Choroid plexus epithelial cell (primary cell): Measurements from ENCODE around the gene SOCS6.

Experiments
- DNase-seq: peaks from one replicate; pipeline ENCODE4 v3.0.0-alpha.2; 2010; ENCODE audit warnings: low read depth
- H3K4me3 ChIP-seq: 2 replicates; pipeline ENCODE4 v1.5.1; 2011; ENCODE audit warnings: low read depth, mild to moderate bottlenecking, control low read depth, low read length, moderate library complexity
- TF ChIP-seq, protein P1 (sequence below): conservative IDR thresholded peaks from 2 replicates; pipeline ENCODE4 v1.5.1; 2011; ENCODE audit warnings: low read depth, mild to moderate bottlenecking, control low read depth, inconsistent platforms, low read length, moderate library complexity

The SOCS6 gene

DNA sequence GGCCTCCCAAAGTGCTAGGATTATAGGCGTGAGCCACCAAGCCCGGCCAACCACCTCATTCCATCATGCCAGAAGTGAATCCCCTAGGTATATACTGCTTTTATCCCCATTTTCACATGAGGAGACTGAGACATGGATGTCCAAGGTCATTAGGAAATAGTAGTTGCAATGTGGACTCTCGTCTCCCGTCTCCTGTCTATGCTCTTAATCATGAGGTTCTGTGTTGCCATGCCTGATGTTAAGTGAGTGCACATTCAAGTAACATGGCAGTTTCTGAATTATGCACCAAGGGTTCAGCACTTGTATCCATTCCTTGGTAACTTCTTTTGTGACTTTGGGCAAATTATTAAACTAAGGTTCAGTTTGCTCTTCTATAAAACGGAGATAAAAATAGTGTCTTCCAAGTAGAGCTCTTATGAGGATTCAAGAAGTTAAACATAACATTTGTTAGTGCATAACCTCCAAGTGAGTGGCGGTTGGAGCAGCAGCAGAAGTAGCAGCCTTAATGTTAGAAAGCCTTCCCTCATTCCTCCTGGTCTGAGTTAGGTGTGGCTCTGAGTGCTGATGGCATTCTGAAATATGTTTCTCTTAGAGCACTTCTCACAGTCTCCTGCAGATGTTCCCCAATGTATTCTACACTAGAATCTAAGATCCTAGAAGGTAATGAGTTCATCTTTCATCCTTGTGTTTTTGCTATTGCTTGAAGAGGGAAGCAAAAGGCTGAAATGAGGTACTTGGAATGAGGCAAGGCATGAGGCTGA is 21.9 kb downstream of the SOCS6 start:
- TF ChIP-seq, protein P1, sequence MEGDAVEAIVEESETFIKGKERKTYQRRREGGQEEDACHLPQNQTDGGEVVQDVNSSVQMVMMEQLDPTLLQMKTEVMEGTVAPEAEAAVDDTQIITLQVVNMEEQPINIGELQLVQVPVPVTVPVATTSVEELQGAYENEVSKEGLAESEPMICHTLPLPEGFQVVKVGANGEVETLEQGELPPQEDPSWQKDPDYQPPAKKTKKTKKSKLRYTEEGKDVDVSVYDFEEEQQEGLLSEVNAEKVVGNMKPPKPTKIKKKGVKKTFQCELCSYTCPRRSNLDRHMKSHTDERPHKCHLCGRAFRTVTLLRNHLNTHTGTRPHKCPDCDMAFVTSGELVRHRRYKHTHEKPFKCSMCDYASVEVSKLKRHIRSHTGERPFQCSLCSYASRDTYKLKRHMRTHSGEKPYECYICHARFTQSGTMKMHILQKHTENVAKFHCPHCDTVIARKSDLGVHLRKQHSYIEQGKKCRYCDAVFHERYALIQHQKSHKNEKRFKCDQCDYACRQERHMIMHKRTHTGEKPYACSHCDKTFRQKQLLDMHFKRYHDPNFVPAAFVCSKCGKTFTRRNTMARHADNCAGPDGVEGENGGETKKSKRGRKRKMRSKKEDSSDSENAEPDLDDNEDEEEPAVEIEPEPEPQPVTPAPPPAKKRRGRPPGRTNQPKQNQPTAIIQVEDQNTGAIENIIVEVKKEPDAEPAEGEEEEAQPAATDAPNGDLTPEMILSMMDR, result no peak
- DNase-seq, result no peak
- H3K4me3 ChIP-seq, result no peak overlapping the region

DNA sequence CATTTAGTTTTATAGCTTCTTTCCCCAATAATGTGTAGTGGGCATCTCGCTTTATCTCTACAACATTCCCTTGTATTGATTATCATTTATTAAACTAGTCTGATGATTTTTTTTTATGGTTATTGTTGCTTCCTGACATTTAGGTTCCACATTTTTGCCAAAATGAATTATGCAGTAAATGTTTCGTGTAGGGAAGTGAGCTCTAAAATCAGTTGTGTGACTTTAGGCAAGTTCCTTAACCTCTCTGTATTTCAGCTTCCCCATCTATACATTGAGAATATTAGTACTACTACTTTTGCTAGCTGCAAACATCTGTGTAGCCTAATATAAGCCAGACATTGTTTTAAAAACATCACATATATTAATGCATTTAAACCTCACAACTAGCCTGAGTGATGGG is 22.9 kb downstream of the SOCS6 start:
- TF ChIP-seq, protein P1, result no peak
- H3K4me3 ChIP-seq, result no peak overlapping the region
- no peak for DNase-seq

DNA sequence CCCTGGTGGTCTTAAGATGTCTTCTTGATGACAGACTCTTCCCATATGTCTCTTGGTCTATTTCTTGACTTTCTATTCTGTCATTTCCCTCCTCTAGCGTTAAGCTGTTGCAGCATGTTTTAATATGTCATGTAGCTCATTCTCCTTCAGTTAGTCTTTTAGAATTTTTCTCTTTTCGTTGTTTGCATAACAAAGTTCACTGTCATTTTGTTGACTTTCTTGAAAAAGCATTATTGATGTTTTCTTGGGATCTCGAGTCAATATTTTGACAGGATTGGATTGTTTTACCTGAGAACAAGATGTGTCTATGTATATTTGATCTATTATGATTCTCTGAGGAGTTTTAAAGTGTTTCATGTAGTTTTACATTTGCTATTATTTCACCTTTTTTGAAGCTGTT is 24.8 kb downstream of the SOCS6 start:
- no peak for DNase-seq
- H3K4me3 ChIP-seq, result no peak overlapping the region
- TF ChIP-seq, protein P1, result no peak

DNA sequence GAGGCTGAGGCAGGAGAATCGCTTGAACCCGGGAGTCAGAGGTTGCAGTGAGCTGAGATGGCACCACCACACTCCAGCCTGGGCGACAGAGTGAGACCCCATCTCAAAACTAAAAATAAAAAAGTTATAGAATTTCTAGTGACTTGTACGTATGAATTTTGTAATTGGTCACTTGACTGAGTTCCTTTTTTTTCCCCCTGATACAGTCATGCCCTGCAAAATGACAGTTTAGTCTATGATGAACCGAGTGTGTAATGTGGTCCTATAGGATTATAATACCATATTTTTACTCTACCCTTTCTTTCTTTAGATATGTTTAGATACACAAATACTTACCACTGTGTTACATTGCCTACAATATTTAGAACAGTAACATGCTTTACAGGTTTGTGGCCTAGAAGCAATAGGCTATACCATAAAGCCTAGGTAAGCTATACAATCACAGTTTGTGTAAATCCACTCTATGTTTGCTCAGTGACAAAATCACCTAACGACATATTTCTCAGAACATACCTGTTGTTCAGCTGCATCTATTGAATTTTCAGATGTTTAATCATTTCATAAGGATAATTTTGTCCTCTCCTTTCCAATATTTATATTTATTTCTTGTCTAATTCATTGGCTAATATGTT is 25.4 kb downstream of the SOCS6 start:
- TF ChIP-seq, protein P1, result no peak
- H3K4me3 ChIP-seq, result no peak overlapping the region
- no peak for DNase-seq

DNA sequence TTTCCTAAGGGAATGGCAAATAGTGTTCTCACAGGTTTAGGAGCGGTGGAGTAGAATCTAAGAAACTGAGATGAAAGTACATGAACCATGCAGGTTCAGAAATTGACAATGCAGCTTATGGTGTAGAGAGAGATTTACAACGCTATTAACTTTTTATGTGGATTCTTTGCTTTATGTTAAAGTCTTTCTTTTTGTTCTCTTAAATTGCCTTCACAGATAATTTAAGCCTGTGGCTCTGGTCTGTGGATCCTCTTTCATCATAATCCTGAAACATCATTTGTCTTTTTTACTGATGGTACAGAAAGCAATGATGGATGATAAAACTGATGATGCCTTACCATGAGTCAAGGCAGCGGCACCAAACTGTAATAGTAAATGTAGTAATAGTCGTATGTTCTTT is 30.3 kb downstream of the SOCS6 start:
- TF ChIP-seq, protein P1, result no peak
- no peak overlapping the region for H3K4me3 ChIP-seq
- DNase-seq, result no peak

DNA sequence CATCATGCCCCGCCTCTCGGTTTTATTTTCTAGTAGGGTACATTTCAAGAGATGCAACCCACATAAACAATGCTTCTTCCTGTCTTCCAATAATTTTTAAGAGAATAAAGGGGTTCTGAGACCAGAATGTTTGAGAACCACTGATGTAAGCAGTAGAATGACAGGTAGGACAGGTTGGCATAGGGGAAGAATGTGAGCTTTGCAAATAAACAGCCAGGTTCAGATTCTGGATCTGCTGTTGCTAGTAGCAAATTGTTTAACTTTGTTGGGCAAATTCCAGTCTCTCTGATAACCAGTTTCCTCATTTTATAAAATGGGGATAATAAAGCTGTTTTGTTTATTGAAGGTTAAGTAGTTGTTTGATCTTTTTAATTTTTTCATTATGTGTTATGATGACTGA is 32.8 kb downstream of the SOCS6 start:
- TF ChIP-seq, protein P1, result no peak
- DNase-seq, result no peak
- H3K4me3 ChIP-seq, result no peak overlapping the region

DNA sequence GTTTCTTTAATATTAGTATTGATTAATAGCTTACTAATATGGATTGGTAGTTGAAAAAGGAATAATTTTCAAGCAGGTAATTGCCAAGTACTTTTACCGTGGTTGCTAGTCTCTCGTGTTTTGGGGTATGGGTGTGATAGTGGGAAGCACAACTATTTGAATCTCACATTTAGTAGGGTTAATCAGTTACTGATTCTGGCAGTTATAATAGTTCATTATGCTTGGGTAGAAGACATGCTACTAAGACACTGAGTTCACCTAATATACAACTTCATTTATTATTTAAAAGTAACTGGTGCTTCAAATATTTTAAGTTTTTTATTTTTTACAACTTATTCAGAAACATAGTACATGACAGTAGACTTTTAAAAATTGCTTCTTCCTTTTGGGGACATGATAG is 33.5 kb downstream of the SOCS6 start:
- no peak overlapping the region for H3K4me3 ChIP-seq
- no peak for DNase-seq
- TF ChIP-seq, protein P1, result no peak
